B cell (primary cell): Measurements from ENCODE around the gene KRT33A. TPM values are rescaled to one million over a fixed set of nuclear protein-coding genes. Genes with fewer than 3 reads are reported as not detected.
"Not testable (repeated sequence)": the region's sequence is repeated elsewhere in the genome, so short reads cannot be mapped to it uniquely, and the experiment has no call there.

Source experiments
- ATAC-seq: fragments of 200-7000 bp; cut with Tn5 transposase; one replicate; pipeline ENCODE4 v1.10.0; 2021; ENCODE audit warnings: low read depth, mild to moderate bottlenecking, moderate number of reproducible peaks, moderate library complexity
- CTCF ChIA-PET: fragments of 350-600 bp; sonication (Branson Sonifier 250); formaldehyde crosslinking; loops from one replicate; lab custom pipeline; 2021; ENCODE audit warnings: antibody characterized with exemption, inconsistent platforms; lab: Charles Lee
- POLR2A ChIA-PET: fragments of 350-600 bp; sonication (Branson Sonifier 250); formaldehyde crosslinking; loops from one replicate; lab custom pipeline; 2021; ENCODE audit warnings: antibody characterized with exemption; lab: Charles Lee
- DNase-seq: peaks from one replicate; pipeline ENCODE4 v3.0.0; 2013
- H2AFZ ChIP-seq: 2 replicates; pipeline ENCODE4 v1.6.1; 2012; ENCODE audit warnings: mild to moderate bottlenecking, low read depth, low read length; ENCODE audit not compliant: insufficient read depth, poor library complexity, severe bottlenecking
- H3K27ac ChIP-seq, 2 donors: 1 replicate in 1 of 2; 2 replicates in 1 of 2; pipeline ENCODE4 v1.5.1; 2012 to 2013; ENCODE audit warnings: low read length in 2 of 2, mild to moderate bottlenecking in 2 of 2, moderate library complexity in 1 of 2
- H3K27me3 ChIP-seq, 4 experiments: fragments of 200-600 bp in 1 of 4; sonication (generic) in 1 of 4; replicated peaks in 1 of 4; 1 replicate in 2 of 4; 2 replicates in 2 of 4; pipeline versions ENCODE4 v1.6.1 to v1.7.0; 2013 to 2016; ENCODE audit warnings: low read length in 3 of 4, mild to moderate bottlenecking in 2 of 4, mixed read lengths in 1 of 4, moderate library complexity in 1 of 4; ENCODE audit not compliant: insufficient read depth in 4 of 4, control insufficient read depth in 3 of 4; ENCODE audit errors: control extremely low read depth in 1 of 4
- H3K36me3 ChIP-seq, 2 experiments: replicated peaks in 1 of 2; 1 replicate in 1 of 2; 2 replicates in 1 of 2; pipeline versions ENCODE4 v1.6.1 to v1.7.1; 2013; ENCODE audit warnings: low read length in 1 of 2; ENCODE audit not compliant: insufficient read depth in 2 of 2, control insufficient read depth in 1 of 2; ENCODE audit errors: control extremely low read depth in 1 of 2, extremely low read depth in 1 of 2
- H3K4me1 ChIP-seq, 2 donors: fragments of 200-600 bp in 1 of 2; sonication (generic) in 1 of 2; 1 replicate in 1 of 2; 2 replicates in 1 of 2; pipeline versions ENCODE4 v1.5.1 to v1.6.1; 2013 to 2017; ENCODE audit warnings: low read length in 2 of 2; ENCODE audit not compliant: control insufficient read depth in 2 of 2, insufficient read depth in 2 of 2
- H3K4me2 ChIP-seq: replicated peaks from 2 replicates; pipeline ENCODE3; 2012; ENCODE audit warnings: mild to moderate bottlenecking, low read depth, low read length; ENCODE audit not compliant: poor library complexity, severe bottlenecking
- H3K4me3 ChIP-seq, 5 experiments: fragments of 200-600 bp in 1 of 5; sonication (generic) in 1 of 5; 1 replicate in 3 of 5; 2 replicates in 2 of 5; pipeline versions ENCODE4 v1.5.1 to v1.7.0; 2011 to 2016; ENCODE audit warnings: low read length in 4 of 5, mild to moderate bottlenecking in 4 of 5, low read depth in 2 of 5, control low read depth in 1 of 5, moderate library complexity in 1 of 5; ENCODE audit not compliant: insufficient read depth in 1 of 5; ENCODE audit errors: control extremely low read depth in 1 of 5, extremely low read depth in 1 of 5
- H3K79me2 ChIP-seq: fragments of 200-600 bp; sonication (generic); one replicate; pipeline ENCODE4 v1.6.0; 2016; ENCODE audit warnings: low read length; ENCODE audit not compliant: control insufficient read depth, insufficient read depth
- H3K9ac ChIP-seq: fragments of 200-600 bp; sonication (generic); 2 replicates; pipeline ENCODE4 v1.6.1; 2017; ENCODE audit warnings: mild to moderate bottlenecking, low read length, moderate library complexity
- H3K9me3 ChIP-seq, 3 donors: one replicate each; pipeline versions ENCODE4 v1.6.1 to v1.7.1; 2013; ENCODE audit warnings: low read length in 2 of 3; ENCODE audit not compliant: control insufficient read depth in 2 of 3, insufficient read depth in 1 of 3; ENCODE audit errors: control extremely low read depth in 1 of 3
- H4K20me1 ChIP-seq: 2 replicates; pipeline ENCODE4 v1.6.0; 2012; ENCODE audit warnings: mild to moderate bottlenecking, low read length; ENCODE audit not compliant: insufficient read depth, control insufficient read depth, poor library complexity, severe bottlenecking
- H3K27ac Mint-ChIP-seq: one replicate; pipeline ENCODE4 v1.8.0; 2021; ENCODE audit warnings: mixed read lengths
- H3K27me3 Mint-ChIP-seq: one replicate; pipeline ENCODE4 v1.8.0; 2021; ENCODE audit warnings: mixed read lengths
- H3K4me1 Mint-ChIP-seq: one replicate; pipeline ENCODE4 v1.8.0; 2021; ENCODE audit warnings: mixed read lengths
- H3K4me3 Mint-ChIP-seq: one replicate; pipeline ENCODE4 v1.8.0; 2021; ENCODE audit warnings: mixed read lengths
- H3K9me3 Mint-ChIP-seq: one replicate; pipeline ENCODE4 v1.8.0; 2022; ENCODE audit warnings: mixed read lengths; ENCODE audit not compliant: insufficient read depth
- CTCF ChIP-seq: fragments of 200-600 bp; IDR thresholded peaks from one replicate; pipeline ENCODE4 v1.8.0; 2022; ENCODE audit warnings: antibody characterized with exemption, mild to moderate bottlenecking
- EZH2 ChIP-seq: IDR thresholded peaks from 2 replicates; pipeline ENCODE4 v1.6.1; 2012; ENCODE audit warnings: borderline replicate concordance, low read depth, mild to moderate bottlenecking, moderate library complexity, low read length; ENCODE audit not compliant: insufficient read depth, poor library complexity, severe bottlenecking
- WGBS: methylation state at CpG from one replicate; pipeline ENCODE4 v1.1.5; 2013; ENCODE audit warnings: missing lambda C conversion rate; ENCODE audit not compliant: insufficient coverage; 5-methylcytosine and 5-hydroxymethylcytosine counted together
- intact Hi-C: fragments of 100-400 bp; cut with micrococcal nuclease; formaldehyde crosslinking; loops from one replicate; pipeline ENCODE4 v1.10.0; 2022
- polyA plus RNA-seq: library from polyadenylated mRNA; depleted of rRNA; stranded (reverse); fragments of >200 nt; gene quantifications from 2 replicates; pipeline ENCODE4 v1.2.3, GENCODE V29; 2012
- total RNA-seq, 2 donors: library from RNA; stranded (reverse); fragments of 120-200 nt in 1 of 2; gene quantifications; 1 replicate in 1 of 2; 2 replicates in 1 of 2; pipeline versions ENCODE4 v1.2.3 to v1.2.4, GENCODE V29; 2013 to 2022

KRT33A gene
- total and polyA plus RNA-seq, 2 donors (not counting 1 experiment from before 2014, with no cell fraction given), result not detected

GRCh38 chr17:41351177-41351576 lies 549 bp upstream of the KRT33A start:
- ATAC-seq (no peak), DNase-seq (no peak)
- Histone ChIP-seq H3K4me3 (no peak overlapping the region), H4K20me1 (no peaks in the 10 kb centered on the region), H3K27ac (no peak overlapping the region), H3K36me3 (no peaks in the 10 kb centered on the region), H3K9me3 (no peaks in the 10 kb centered on the region), H3K4me1 (no peaks in the 10 kb centered on the region), H3K9ac (no peak overlapping the region), H2AFZ (no peak overlapping the region), H3K4me2 (no peak overlapping the region), H3K27me3 (peaks cover 0 to 7% (median 0%) of the 10 kb centered on the region in 4 experiments), H3K79me2 (no peaks in the 10 kb centered on the region)
- Mint-ChIP-seq H3K9me3 (peaks cover under 1% of the 10 kb centered on the region), H3K27me3 (peaks cover 27% of the 10 kb centered on the region), H3K27ac (no peak overlapping the region), H3K4me3 (no peak overlapping the region), H3K4me1 (no peaks in the 10 kb centered on the region)
- intact Hi-C loops, result no loop called here
- ChIA-PET CTCF (no interaction called here), POLR2A (no interaction called here)
- WGBS, result no CpG with 5 or more reads among the region's 2 CpGs
- TF ChIP-seq CTCF (no peak), EZH2 (no peak)

GRCh38 chr17:41347869-41348760 lies 2.5 kb downstream of the KRT33A start:
- peaks cover 0 to 10% (median 0%) of the 10 kb centered on the region in 4 experiments for H3K27me3 ChIP-seq
- no peaks in the 10 kb centered on the region for H3K36me3 ChIP-seq
- Mint-ChIP-seq H3K4me1 (no peaks in the 10 kb centered on the region), H3K27ac (no peak overlapping the region), H3K4me3 (no peak overlapping the region), H3K9me3 (peaks cover 2% of the 10 kb centered on the region), H3K27me3 (peaks cover 24% of the 10 kb centered on the region)
- H4K20me1 ChIP-seq, result no peaks in the 10 kb centered on the region
- POLR2A ChIA-PET, result no interaction called here
- DNase-seq (no peak), ATAC-seq (no peak)
- no peaks in the 10 kb centered on the region for H3K9me3 ChIP-seq
- no peaks in the 10 kb centered on the region for H3K4me1 ChIP-seq
- intact Hi-C loops, result no loop called here
- CTCF ChIA-PET, result no interaction called here
- H3K27ac ChIP-seq, result no peak overlapping the region
- TF ChIP-seq CTCF (no peak), EZH2 (no peak)
- no peak overlapping the region for H3K9ac ChIP-seq
- 95% methylated on average over 7 of the region's 7 CpGs for WGBS
- H3K4me2 ChIP-seq, result no peak overlapping the region
- H3K4me3 ChIP-seq, result no peak overlapping the region
- H2AFZ ChIP-seq, result no peak overlapping the region
- no peaks in the 10 kb centered on the region for H3K79me2 ChIP-seq

GRCh38 chr17:41346421-41346820 lies 4.2 kb downstream of the KRT33A start:
- H3K4me1 Mint-ChIP-seq, H3K27ac ChIP-seq, POLR2A ChIA-PET, H3K9ac ChIP-seq, ATAC-seq, H2AFZ ChIP-seq, H3K36me3 ChIP-seq, DNase-seq, H3K9me3 ChIP-seq, H3K4me3 ChIP-seq, H3K79me2 ChIP-seq, H3K4me1 ChIP-seq, intact Hi-C loops, H4K20me1 ChIP-seq, H3K4me2 ChIP-seq, H3K4me3 Mint-ChIP-seq, CTCF ChIA-PET, H3K27ac Mint-ChIP-seq, H3K9me3 Mint-ChIP-seq, H3K27me3 ChIP-seq: not testable (repeated sequence)
- peaks cover 15% of the 10 kb centered on the region for H3K27me3 Mint-ChIP-seq
- 94% methylated on average over 12 of the region's 16 CpGs for WGBS
